OCI-LY7 (cell line): ENCODE results near the gene SLC25A39. TPM values are rescaled to one million over a fixed set of nuclear protein-coding genes. Genes with fewer than 3 reads are reported as not detected.
"Not testable (repeated sequence)": the region's sequence is repeated elsewhere in the genome, so short reads cannot be mapped to it uniquely, and the experiment has no call there.

Source experiments
- Bru-seq: library from RNA; stranded (reverse); fragments of 400-500 nt; gene quantifications from one replicate; lab custom pipeline; 2021; lab: Mats Ljungman, UMichigan
- BruChase-seq, 2 experiments: library from RNA; stranded (reverse); fragments of 400-500 nt; gene quantifications; one replicate each; lab custom pipeline; 2021; lab: Mats Ljungman, UMichigan
- BruUV-seq: library from RNA; stranded (reverse); fragments of 400-500 nt; replicated peaks from 2 replicates; lab custom pipeline; 2021; lab: Mats Ljungman, UMichigan
- CTCF ChIA-PET: fragments of 300-600 bp; sonication (Branson Sonifier 250); formaldehyde crosslinking; loops from one replicate; lab custom pipeline; 2022; ENCODE audit warnings: antibody characterized with exemption; ENCODE audit not compliant: unreplicated experiment; lab: Charles Lee
- POLR2A ChIA-PET: fragments of 300-600 bp; sonication (Branson Sonifier 250); formaldehyde crosslinking; loops from one replicate; lab custom pipeline; 2022; ENCODE audit warnings: antibody characterized with exemption; lab: Charles Lee
- DNase-seq: peaks from one replicate; pipeline ENCODE4 v3.0.0-alpha.2; 2015; ENCODE audit warnings: low spot score
- H2AFZ ChIP-seq: fragments of 200-600 bp; sonication (generic), shearing (Covaris generic); 2 replicates; pipeline ENCODE4 v1.6.1; 2014; ENCODE audit warnings: mild to moderate bottlenecking, antibody characterized with exemption, low read length, moderate library complexity
- H3K27ac ChIP-seq: fragments of 200-600 bp; sonication (generic); 2 replicates; pipeline ENCODE4 v1.5.1; 2014; ENCODE audit warnings: mixed run types, low read depth, mild to moderate bottlenecking, moderate library complexity, low read length, inconsistent platforms; ENCODE audit not compliant: poor library complexity, severe bottlenecking
- H3K36me3 ChIP-seq: fragments of 200-600 bp; sonication (generic); 2 replicates; pipeline ENCODE4 v1.6.1; 2014; ENCODE audit warnings: mild to moderate bottlenecking, antibody characterized with exemption, low read length, moderate library complexity, mixed read lengths; ENCODE audit not compliant: insufficient read depth
- H3K4me1 ChIP-seq: fragments of 200-600 bp; sonication (generic); 2 replicates; pipeline ENCODE4 v1.5.1; 2014; ENCODE audit warnings: mild to moderate bottlenecking, low read length; ENCODE audit not compliant: insufficient read depth, poor library complexity, severe bottlenecking
- H3K4me2 ChIP-seq: fragments of 200-600 bp; sonication (generic); 2 replicates; pipeline ENCODE4 v1.6.1; 2014; ENCODE audit warnings: mild to moderate bottlenecking, low read length
- H3K4me3 ChIP-seq: fragments of 200-600 bp; sonication (generic); 2 replicates; pipeline ENCODE4 v1.5.1; 2014; ENCODE audit warnings: mild to moderate bottlenecking, low read depth, low read length; ENCODE audit not compliant: poor library complexity, severe bottlenecking
- H3K79me2 ChIP-seq: fragments of 200-600 bp; sonication (generic); 2 replicates; pipeline ENCODE4 v1.6.1; 2016; ENCODE audit warnings: low read depth, mild to moderate bottlenecking, low read length, moderate library complexity, mixed read lengths; ENCODE audit not compliant: insufficient read depth
- H3K9me2 ChIP-seq: fragments of 200-600 bp; sonication (generic); 2 replicates; pipeline ENCODE4 v1.6.1; 2016; ENCODE audit warnings: mild to moderate bottlenecking, low read length, mixed read lengths; ENCODE audit not compliant: insufficient read depth
- H3K9me3 ChIP-seq: fragments of 200-600 bp; sonication (generic); 2 replicates; pipeline ENCODE4 v1.6.1; 2014; ENCODE audit warnings: mild to moderate bottlenecking, mixed run types, low read length, mixed read lengths
- H4K20me1 ChIP-seq: fragments of 200-600 bp; sonication (generic); 2 replicates; pipeline ENCODE4 v1.6.1; 2014; ENCODE audit warnings: mild to moderate bottlenecking, antibody characterized with exemption, low read length, moderate library complexity, mixed read lengths; ENCODE audit not compliant: insufficient read depth
- CTCF ChIP-seq: fragments of 200-600 bp; sonication (generic); conservative IDR thresholded peaks from 2 replicates; pipeline ENCODE4 v1.5.1; 2014; ENCODE audit warnings: mild to moderate bottlenecking, antibody characterized with exemption, low read length, moderate library complexity, mixed read lengths
- EZH2phosphoT487 ChIP-seq: fragments of 200-600 bp; sonication (generic); IDR thresholded peaks from 2 replicates; pipeline ENCODE4 v1.6.1; 2018; ENCODE audit warnings: low read depth, borderline replicate concordance, mild to moderate bottlenecking, mixed run types, antibody characterized with exemption, low read length, moderate library complexity, mixed read lengths
- intact Hi-C: fragments of 100-400 bp; cut with micrococcal nuclease; formaldehyde crosslinking; loops from one replicate; pipeline ENCODE4 v1.10.0; 2022; ENCODE audit not compliant: unreplicated experiment
- long read RNA-seq: library from polyadenylated mRNA; stranded (forward); transcript quantifications from one replicate; pipeline ENCODE4 v2.0.0, GENCODE V29; 2022
- total RNA-seq, 2 experiments: library from RNA; depleted of rRNA in 1 of 2; stranded (reverse); fragments of >200 nt in 1 of 2; shearing (Covaris generic) in 1 of 2; gene quantifications; 2 replicates each; pipeline ENCODE4 v1.2.3, GENCODE V29; 2014 to 2022

SLC25A39 gene
- total RNA-seq (2014; rRNA removed; shearing (Covaris generic)), result 135 and 156 TPM in 2 replicates
- total RNA-seq (2022), result 142 and 159 TPM in 2 replicates
- Bru-seq, nascent RNA, result percentile 71 among the genes with signal in this experiment
- BruChase-seq, experiment 1, labeled RNA remaining after a 6-hour chase, result percentile 91 among the genes with signal in this experiment
- percentile 83 among the genes with signal in this experiment for BruChase-seq, experiment 2, labeled RNA remaining after a 2-hour chase
- long read RNA-seq, transcript SLC25A39-202 (12 exons, 1,565 nt), result minor isoform, 67 of 284 reads
- long read RNA-seq, transcript SLC25A39-201 (12 exons, 1,607 nt), result major isoform, 124 of 284 reads
- long read RNA-seq, partial matches to known transcripts, result 30 of 284 reads
- long read RNA-seq, other reads (novel, unspliced or antisense), result 52 of 284 reads

- DNase-seq, result peak; percentile 96
- Histone ChIP-seq H3K36me3 (peaks cover 34% of the 10 kb centered on the region), H3K27ac (peak within 1 kb of the TSS; percentile 91), H3K79me2 (peaks cover 11% of the 10 kb centered on the region), H3K4me2 (peak within 1 kb of the TSS; percentile 98), H4K20me1 (no peaks in the 10 kb centered on the region), H3K4me3 (peak within 1 kb of the TSS; percentile 97), H3K9me2 (no peaks in the 10 kb centered on the region), H3K9me3 (no peaks in the 10 kb centered on the region), H2AFZ (peak within 1 kb of the TSS; percentile 31; the same call in 1 of the 2 replicates), H3K4me1 (peaks cover 34% of the 10 kb centered on the region)
- ChIA-PET CTCF (no interaction called here), POLR2A (interaction anchor here (0.7 kb wide), 1 partner anchor 23 kb away, joined by 3 read pairs; no protein-coding TSS in a partner anchor)
- no peak for TF ChIP-seq EZH2phosphoT487
- TF ChIP-seq CTCF, result no peak
- BruUV-seq, result no TSS peak
- intact Hi-C loops, result loop anchor here (2.0 to 10.0 kb wide), 5 partner anchors 106 to 250 kb away; partner anchors contain the start of genes G6PC3, HDAC5, HROB and UBTF
These were observed at the start of gene SLC25A39 for GRCh38 chr17:44324571-44325275. Gene SLC25A39, minus strand, starts transcription at chr17:44324823. Its CDS starts 1,261 bp downstream, at chr17:44323562.

GRCh38 chr17:44372036-44372435, 47.4 kb upstream of the SLC25A39 start:
- Histone ChIP-seq H3K9me2 (no peaks in the 10 kb centered on the region), H2AFZ (no peak overlapping the region), H3K4me1 (no peaks in the 10 kb centered on the region), H3K79me2 (no peaks in the 10 kb centered on the region), H4K20me1 (no peaks in the 10 kb centered on the region), H3K27ac (no peak overlapping the region), H3K4me2 (no peak overlapping the region), H3K36me3 (no peaks in the 10 kb centered on the region), H3K9me3 (no peaks in the 10 kb centered on the region), H3K4me3 (no peak overlapping the region)
- intact Hi-C loops, result no loop called here
- DNase-seq, result no peak
- CTCF ChIA-PET, result no interaction called here
- BruUV-seq, result no TSS peak
- TF ChIP-seq EZH2phosphoT487 (no peak), CTCF (no peak)
- POLR2A ChIA-PET, result no interaction called here

- H3K27ac ChIP-seq, H3K36me3 ChIP-seq, POLR2A ChIA-PET, intact Hi-C loops, H3K9me2 ChIP-seq, H2AFZ ChIP-seq, H3K9me3 ChIP-seq, H3K4me2 ChIP-seq, CTCF ChIA-PET, H3K4me3 ChIP-seq, H4K20me1 ChIP-seq, H3K79me2 ChIP-seq, DNase-seq, H3K4me1 ChIP-seq, BruUV-seq: not testable (repeated sequence)
These were observed 44.9 kb upstream of the SLC25A39 start for GRCh38 chr17:44369414-44370023.

- H3K4me2 ChIP-seq, intact Hi-C loops, CTCF ChIA-PET, H3K27ac ChIP-seq, H3K9me2 ChIP-seq, H3K4me3 ChIP-seq, H3K36me3 ChIP-seq, BruUV-seq, H2AFZ ChIP-seq, H3K79me2 ChIP-seq, DNase-seq, H3K9me3 ChIP-seq, H3K4me1 ChIP-seq, H4K20me1 ChIP-seq: not testable (repeated sequence)
- POLR2A ChIA-PET, result interaction anchor here (0.6 kb wide), 1 partner anchor 95 kb away, joined by 3 read pairs; no protein-coding TSS in a partner anchor
These were observed 44.0 kb upstream of the SLC25A39 start for GRCh38 chr17:44368391-44369243.
